Right cardiac atrium (tissue), 5 donors: ENCODE measurements around the gene WDR44. TPM values are rescaled to one million over a fixed set of nuclear protein-coding genes. Genes with fewer than 3 reads are reported as not detected.
"Not testable (repeated sequence)": the region's sequence is repeated elsewhere in the genome, so short reads cannot be mapped to it uniquely, and the experiment has no call there.

Experiments used
- ATAC-seq, 2 donors: fragments of 200-7000 bp; cut with Tn5 transposase; one replicate each; pipeline versions ENCODE4 v1.8.0 to v1.9.1; 2020; ENCODE audit warnings: moderate library complexity in 2 of 2, mild to moderate bottlenecking in 1 of 2
- DNase-seq, 3 donors: peaks; one replicate each; pipeline ENCODE4 v3.0.0-alpha.2; 2020
- H3K27ac ChIP-seq: one replicate; pipeline ENCODE4 v1.5.1; 2013; ENCODE audit warnings: mild to moderate bottlenecking, low read length, control low read depth, moderate library complexity
- H3K27me3 ChIP-seq: one replicate; pipeline ENCODE4 v1.6.1; 2013; ENCODE audit not compliant: control insufficient read depth, insufficient read depth
- H3K4me1 ChIP-seq: one replicate; pipeline ENCODE4 v1.6.1; 2013; ENCODE audit warnings: low read length; ENCODE audit not compliant: control insufficient read depth, insufficient read depth
- H3K4me3 ChIP-seq: one replicate; pipeline ENCODE4 v1.5.1; 2013; ENCODE audit warnings: low read length, control low read depth
- H3K9me3 ChIP-seq: one replicate; pipeline ENCODE4 v1.6.1; 2013; ENCODE audit warnings: low read length; ENCODE audit not compliant: control insufficient read depth
- WGBS: extraction: QIAGEN DNeasy Blood & Tissue Kit; methylation state at CpG from one replicate; pipeline ENCODE4 v1.1.7; 2013; 5-methylcytosine and 5-hydroxymethylcytosine counted together
- intact Hi-C, 4 donors: fragments of 100-400 bp; cut with DNase I; formaldehyde crosslinking; loops; one replicate each; pipeline versions ENCODE4 v1.11.0 to v1.14.0; 2022 to 2023
- long read RNA-seq, 4 donors: library from polyadenylated mRNA; unstranded; transcript quantifications; one replicate each; pipeline ENCODE4 v2.0.0, GENCODE V29; 2020 to 2021
- polyA plus RNA-seq: library from polyadenylated mRNA; stranded (reverse); fragments of 200-250 nt; gene quantifications from one replicate; pipeline ENCODE4 v1.2.3, GENCODE V29; 2013
- total RNA-seq, 4 donors: library from RNA; stranded (reverse); fragmentation: NEBNext Ultra II Directional; extraction: Animal tissue kit (Norgen Biotek cat#: 25700); gene quantifications; one replicate each; pipeline ENCODE4 v1.2.1, GENCODE V29; 2021
- donor health status: healthy with polysubstance abuse.
- donor health status: DM: no; HTN: yes; CAD: no.
- donor health status: DM: no; HTN: no; CAD: no.
- donor health status: DM: no; HTN: yes; CAD: no; lungs with severe emphysema.
- donor health status: DM: yes; HTN: yes; CAD: no.

The WDR44 gene
- total RNA-seq = 10 to 100 TPM; 11.1 to 12.5 (median 11.3) TPM
- polyA plus RNA-seq = 4.6 TPM
- long read RNA-seq, donor 1, full-length matches to known transcripts = 11 of 18 reads
- long read RNA-seq, donor 1, partial matches to known transcripts = 2 of 18 reads
- long read RNA-seq, donor 1, other reads (novel, unspliced or antisense) = 5 of 18 reads
- long read RNA-seq, donor 2, full-length matches to known transcripts = 6 of 7 reads
- long read RNA-seq, donor 2, partial matches to known transcripts = 1 of 7 reads
- long read RNA-seq, donor 2, other reads (novel, unspliced or antisense) = 0 of 7 reads
- long read RNA-seq, donor 3, full-length matches to known transcripts = 28 of 52 reads
- long read RNA-seq, donor 3, partial matches to known transcripts = 16 of 52 reads
- long read RNA-seq, donor 3, other reads (novel, unspliced or antisense) = 8 of 52 reads
- long read RNA-seq, donor 4, full-length matches to known transcripts = 6 of 10 reads
- long read RNA-seq, donor 4, partial matches to known transcripts = 4 of 10 reads
- long read RNA-seq, donor 4, other reads (novel, unspliced or antisense) = 0 of 10 reads

- peak within 1 kb of the TSS; percentile 96 for H3K27ac ChIP-seq
- DNase-seq = peak; percentile 94 to 97 (median 96)
- H3K4me1 ChIP-seq = no peaks in the 10 kb centered on the region
- H3K9me3 ChIP-seq = no peaks in the 10 kb centered on the region
- intact Hi-C loops = no loop called here
- peak; percentile 99 for ATAC-seq
- no peaks in the 10 kb centered on the region for H3K27me3 ChIP-seq
- under 1% methylated on average over 60 of the region's 60 CpGs for WGBS
- H3K4me3 ChIP-seq = peak within 1 kb of the TSS; percentile 87
Measured at GRCh38 chrX:118345464-118346257, at the start of gene WDR44. Gene WDR44 (plus strand): TSS chrX:118346106. CDS start chrX:118346504, 398 bp downstream.

GRCh38 chrX:118305827-118306226, 40.1 kb upstream of the WDR44 start:
- H3K9me3 ChIP-seq, ATAC-seq, H3K27me3 ChIP-seq, intact Hi-C loops, H3K27ac ChIP-seq, H3K4me1 ChIP-seq, H3K4me3 ChIP-seq, DNase-seq: not testable (repeated sequence)
- 98% methylated on average over 2 of the region's 2 CpGs for WGBS

GRCh38 chrX:118315529-118315928, 30.4 kb upstream of the WDR44 start:
- 88% methylated on average over 2 of the region's 2 CpGs for WGBS
- H3K27me3 ChIP-seq = no peaks in the 10 kb centered on the region
- DNase-seq (no peak), ATAC-seq (no peak)
- H3K9me3 ChIP-seq = no peaks in the 10 kb centered on the region
- intact Hi-C loops = no loop called here
- H3K4me3 ChIP-seq = no peak overlapping the region
- no peak overlapping the region for H3K27ac ChIP-seq
- H3K4me1 ChIP-seq = no peaks in the 10 kb centered on the region

GRCh38 chrX:118324588-118324987, 21.3 kb upstream of the WDR44 start:
- ATAC-seq = no peak
- intact Hi-C loops = no loop called here
- WGBS = 85% methylated on average over 4 of the region's 4 CpGs
- Histone ChIP-seq H3K4me1 (no peaks in the 10 kb centered on the region), H3K9me3 (no peaks in the 10 kb centered on the region), H3K4me3 (no peak overlapping the region), H3K27me3 (no peaks in the 10 kb centered on the region), H3K27ac (no peak overlapping the region)
- no peak for DNase-seq

GRCh38 chrX:118325453-118325852, 20.5 kb upstream of the WDR44 start:
- H3K9me3 ChIP-seq = no peaks in the 10 kb centered on the region
- H3K4me1 ChIP-seq = no peaks in the 10 kb centered on the region
- no peak overlapping the region for H3K4me3 ChIP-seq
- no peak for DNase-seq
- ATAC-seq = no peak
- no peak overlapping the region for H3K27ac ChIP-seq
- intact Hi-C loops = no loop called here
- WGBS = 62% methylated on average over 2 of the region's 2 CpGs
- H3K27me3 ChIP-seq = no peaks in the 10 kb centered on the region

GRCh38 chrX:118329175-118329574, 16.7 kb upstream of the WDR44 start:
- Histone ChIP-seq H3K27ac (no peak overlapping the region), H3K27me3 (no peaks in the 10 kb centered on the region), H3K4me1 (no peaks in the 10 kb centered on the region), H3K9me3 (no peaks in the 10 kb centered on the region), H3K4me3 (no peak overlapping the region)
- DNase-seq = no peak
- intact Hi-C loops = no loop called here
- 16% methylated on average over 3 of the region's 3 CpGs for WGBS
- peak in 1 of 2 donors; percentile 38 for ATAC-seq

GRCh38 chrX:118337687-118338086, 8.2 kb upstream of the WDR44 start:
- H3K9me3 ChIP-seq = no peaks in the 10 kb centered on the region
- H3K4me1 ChIP-seq = no peaks in the 10 kb centered on the region
- ATAC-seq (no peak), DNase-seq (no peak)
- intact Hi-C loops = no loop called here
- 73% methylated on average over 2 of the region's 2 CpGs for WGBS
- no peaks in the 10 kb centered on the region for H3K27me3 ChIP-seq
- H3K4me3 ChIP-seq = no peak overlapping the region
- no peak overlapping the region for H3K27ac ChIP-seq

- intact Hi-C loops = no loop called here
- Histone ChIP-seq H3K4me3 (no peak overlapping the region), H3K4me1 (no peaks in the 10 kb centered on the region), H3K27me3 (no peaks in the 10 kb centered on the region), H3K27ac (no peak overlapping the region), H3K9me3 (no peaks in the 10 kb centered on the region)
- no peak for DNase-seq
- ATAC-seq = no peak
Measured at GRCh38 chrX:118338930-118339329, 7.0 kb upstream of the WDR44 start.

- Histone ChIP-seq H3K4me1 (no peaks in the 10 kb centered on the region), H3K27ac (peak overlapping the region; percentile 96), H3K4me3 (peak overlapping the region; percentile 77), H3K27me3 (no peaks in the 10 kb centered on the region), H3K9me3 (no peaks in the 10 kb centered on the region)
- DNase-seq (no peak), ATAC-seq (no peak)
- intact Hi-C loops = no loop called here
- WGBS = 19% methylated on average over 9 of the region's 9 CpGs
Measured at GRCh38 chrX:118345045-118345463, 852 bp upstream of the WDR44 start.

GRCh38 chrX:118346258-118347094, 570 bp downstream of the WDR44 start:
- DNase-seq = peak; percentile 58 to 79 (median 78)
- intact Hi-C loops = no loop called here
- Histone ChIP-seq H3K9me3 (no peaks in the 10 kb centered on the region), H3K27ac (peak overlapping the region; percentile 95), H3K4me3 (peak overlapping the region; percentile 87), H3K27me3 (no peaks in the 10 kb centered on the region), H3K4me1 (peaks cover 2% of the 10 kb centered on the region)
- WGBS = under 1% methylated on average over 51 of the region's 51 CpGs
- ATAC-seq = peak; percentile 50 to 62
